SK-N-SH (cell line): Measurements from ENCODE around the gene ANKRD34B. TPM values are rescaled to one million over a fixed set of nuclear protein-coding genes. Genes with fewer than 3 reads are reported as not detected.

Experiments
- CTCF ChIA-PET: fragments of 300-600, 350-600 bp; formaldehyde crosslinking; extraction: SDS; loops from one replicate; lab custom pipeline; 2021; lab: Yijun Ruan, JAX
- POLR2A ChIA-PET: fragments of 350-600 bp; sonication (Branson Sonifier 250); formaldehyde crosslinking; extraction: SDS; loops from one replicate; lab custom pipeline; 2020; ENCODE audit warnings: antibody characterized with exemption, inconsistent platforms; lab: Yijun Ruan, JAX
- DNase-seq: peaks from one replicate; pipeline ENCODE4 v3.0.0; 2012
- H2AFZ ChIP-seq: fragments of 200-600 bp; sonication (generic); 2 replicates; pipeline ENCODE4 v1.8.1; 2016; ENCODE audit warnings: antibody characterized with exemption, mild to moderate bottlenecking, low read depth
- H3F3A ChIP-seq: fragments of 200-600 bp; sonication (generic); replicated peaks from 2 replicates; pipeline ENCODE3; 2016; ENCODE audit warnings: antibody characterized with exemption, mild to moderate bottlenecking; ENCODE audit not compliant: insufficient read depth
- H3K27ac ChIP-seq, 2 experiments: fragments of 200-500 bp in 1 of 2; fragments of 200-600 bp in 1 of 2; sonication (Bioruptor generic) in 1 of 2; sonication (generic), shearing (Covaris generic) in 1 of 2; 2 replicates each; pipeline versions ENCODE4 v1.5.1 to v1.6.1; 2014 to 2016; ENCODE audit warnings: low read depth in 2 of 2, inconsistent platforms in 1 of 2, low read length in 1 of 2, mild to moderate bottlenecking in 1 of 2, mixed read lengths in 1 of 2
- H3K27me3 ChIP-seq: fragments of 200-600 bp; sonication (generic), shearing (Covaris generic); 2 replicates; pipeline ENCODE4 v1.6.1; 2016; ENCODE audit warnings: mixed run types; ENCODE audit not compliant: insufficient read depth
- H3K36me3 ChIP-seq, 2 experiments: fragments of 200-500 bp in 1 of 2; fragments of 200-600 bp in 1 of 2; sonication (Bioruptor generic) in 1 of 2; sonication (generic) in 1 of 2; replicated peaks in 1 of 2; 2 replicates each; pipeline versions ENCODE3 to v1.5.1; 2014 to 2016; ENCODE audit warnings: low read length in 1 of 2, mild to moderate bottlenecking in 1 of 2; ENCODE audit not compliant: insufficient read depth in 2 of 2, control insufficient read depth in 1 of 2
- H3K4me1 ChIP-seq, 2 experiments: fragments of 200-500 bp in 1 of 2; fragments of 200-600 bp in 1 of 2; sonication (Bioruptor generic) in 1 of 2; sonication (generic), shearing (Covaris generic) in 1 of 2; 2 replicates each; pipeline versions ENCODE4 v1.5.1 to v1.6.1; 2014 to 2016; ENCODE audit warnings: low read depth in 1 of 2, low read length in 1 of 2, mixed run types in 1 of 2; ENCODE audit not compliant: insufficient read depth in 2 of 2, control insufficient read depth in 1 of 2
- H3K4me2 ChIP-seq: fragments of 200-600 bp; sonication (generic), shearing (Covaris generic); 2 replicates; pipeline ENCODE4 v1.6.1; 2017; ENCODE audit warnings: mixed run types
- H3K4me3 ChIP-seq, 2 experiments: fragments of 200-500 bp in 1 of 2; fragments of 200-600 bp in 1 of 2; sonication (Bioruptor generic) in 1 of 2; sonication (generic), shearing (Covaris generic) in 1 of 2; 2 replicates each; pipeline versions ENCODE4 v1.5.1 to v1.8.1; 2014 to 2016; ENCODE audit warnings: low read depth in 2 of 2, inconsistent platforms in 1 of 2, low read length in 1 of 2, mild to moderate bottlenecking in 1 of 2, mixed read lengths in 1 of 2, moderate library complexity in 1 of 2
- H3K79me2 ChIP-seq: fragments of 200-600 bp; sonication (generic); 2 replicates; pipeline ENCODE4 v1.8.1; 2017; ENCODE audit warnings: mild to moderate bottlenecking; ENCODE audit not compliant: insufficient read depth
- H3K9ac ChIP-seq: fragments of 200-600 bp; sonication (generic); 2 replicates; pipeline ENCODE4 v1.6.1; 2017; ENCODE audit warnings: mixed run types
- H3K9me2 ChIP-seq: fragments of 200-600 bp; sonication (generic); 2 replicates; pipeline ENCODE4 v1.6.1; 2017; ENCODE audit warnings: mixed run types
- H3K9me3 ChIP-seq: fragments of 200-600 bp; sonication (generic); 2 replicates; pipeline ENCODE4 v1.6.1; 2017; ENCODE audit warnings: mixed run types, mild to moderate bottlenecking, moderate library complexity
- H4K20me1 ChIP-seq: fragments of 200-600 bp; sonication (generic); 2 replicates; pipeline ENCODE4 v1.6.1; 2017; ENCODE audit warnings: mild to moderate bottlenecking, mixed run types; ENCODE audit not compliant: insufficient read depth
- CHD2 ChIP-seq: fragments of 150-350 bp; IDR thresholded peaks from 2 replicates; pipeline ENCODE4 v1.6.1; 2018; ENCODE audit warnings: low read length; ENCODE audit not compliant: partially characterized antibody
- ELF1 ChIP-seq: IDR thresholded peaks from 2 replicates; pipeline ENCODE4 v1.4.0; 2012
- FOSL2 ChIP-seq: IDR thresholded peaks from 2 replicates; pipeline ENCODE4 v1.4.0; 2012; ENCODE audit warnings: low read depth, mild to moderate bottlenecking, moderate library complexity, borderline replicate concordance
- GABPA ChIP-seq: IDR thresholded peaks from 2 replicates; pipeline ENCODE4 v1.4.0; 2012; ENCODE audit warnings: low read depth, mild to moderate bottlenecking
- GATA2 ChIP-seq: sonication (generic); formaldehyde crosslinking; IDR thresholded peaks from 2 replicates; pipeline ENCODE4 v1.5.0; 2020; ENCODE audit warnings: mild to moderate bottlenecking, missing genetic modification reagents
- IRF3 ChIP-seq: fragments of 150-350 bp; IDR thresholded peaks from 2 replicates; pipeline ENCODE4 v1.6.1; 2016; ENCODE audit warnings: mild to moderate bottlenecking, low read depth, low read length
- JUND ChIP-seq: IDR thresholded peaks from 2 replicates; pipeline ENCODE4 v1.4.0; 2012
- MEF2A ChIP-seq: IDR thresholded peaks from 2 replicates; pipeline ENCODE4 v1.4.0; 2012; ENCODE audit warnings: low read depth, borderline replicate concordance
- MXI1 ChIP-seq: IDR thresholded peaks from 2 replicates; pipeline ENCODE4 v1.6.1; 2012; ENCODE audit warnings: mild to moderate bottlenecking, low read depth, low read length, improper control_type of control experiment
- REST ChIP-seq: IDR thresholded peaks from 2 replicates; pipeline ENCODE4 v1.6.1; 2012; ENCODE audit warnings: mild to moderate bottlenecking, low read depth, low read length, moderate library complexity
- SMC3 ChIP-seq: IDR thresholded peaks from 2 replicates; pipeline ENCODE4 v1.6.1; 2012; ENCODE audit warnings: low read depth, low read length, improper control_type of control experiment
- TCF12 ChIP-seq: IDR thresholded peaks from 2 replicates; pipeline ENCODE4 v1.4.0; 2012
- USF1 ChIP-seq: IDR thresholded peaks from 2 replicates; pipeline ENCODE4 v1.4.0; 2012; ENCODE audit warnings: low read depth, borderline replicate concordance
- WGBS: methylation state at CpG from one replicate; pipeline ENCODE4 v1.1.6; 2017; ENCODE audit warnings: low lambda C conversion rate; 5-methylcytosine and 5-hydroxymethylcytosine counted together
- polyA plus RNA-seq, 3 experiments: library from polyadenylated mRNA; depleted of rRNA; stranded (reverse); fragments of >200 nt; gene quantifications; 2 replicates each; pipeline ENCODE4 v1.2.3, GENCODE V29; 2012
- TF ChIP-seq, protein P1 (sequence below): fragments of 150-350 bp; IDR thresholded peaks from 2 replicates; pipeline ENCODE4 v1.6.1; 2017; ENCODE audit warnings: antibody characterized with exemption, low read length, low read depth, borderline replicate concordance
- TF ChIP-seq, protein P2 (sequence below): IDR thresholded peaks from 2 replicates; pipeline ENCODE4 v1.4.0; 2012; ENCODE audit warnings: low read depth
- TF ChIP-seq, protein P3 (sequence below): IDR thresholded peaks from 2 replicates; pipeline ENCODE4; 2012

The ANKRD34B gene
- polyA plus RNA-seq, 1 of the 3 experiments (the other 2 are of a cell fraction) = not detected

- no peaks in the 10 kb centered on the region; a peak in 1 of 4 replicates for H3K4me1 ChIP-seq
- no peaks in the 10 kb centered on the region for H3K9me2 ChIP-seq
- H3K27ac ChIP-seq = no peak overlapping the region
- DNase-seq = no peak
- no peak for TF ChIP-seq REST
- no peak for TF ChIP-seq SMC3
- peak; percentile 77; the same call in 1 of the 2 replicates for TF ChIP-seq FOSL2
- TF ChIP-seq GATA2 (CRISPR knock-in tag) = no peak
- peak; percentile 21; the same call in 1 of the 2 replicates for TF ChIP-seq MEF2A
- peak; percentile 65 for TF ChIP-seq JUND
- no peak for TF ChIP-seq GABPA
- TF ChIP-seq, protein P1, sequence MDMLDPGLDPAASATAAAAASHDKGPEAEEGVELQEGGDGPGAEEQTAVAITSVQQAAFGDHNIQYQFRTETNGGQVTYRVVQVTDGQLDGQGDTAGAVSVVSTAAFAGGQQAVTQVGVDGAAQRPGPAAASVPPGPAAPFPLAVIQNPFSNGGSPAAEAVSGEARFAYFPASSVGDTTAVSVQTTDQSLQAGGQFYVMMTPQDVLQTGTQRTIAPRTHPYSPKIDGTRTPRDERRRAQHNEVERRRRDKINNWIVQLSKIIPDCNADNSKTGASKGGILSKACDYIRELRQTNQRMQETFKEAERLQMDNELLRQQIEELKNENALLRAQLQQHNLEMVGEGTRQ = no peak
- TF ChIP-seq USF1 = no peak
- TF ChIP-seq MXI1 = no peak
- TF ChIP-seq, protein P2, sequence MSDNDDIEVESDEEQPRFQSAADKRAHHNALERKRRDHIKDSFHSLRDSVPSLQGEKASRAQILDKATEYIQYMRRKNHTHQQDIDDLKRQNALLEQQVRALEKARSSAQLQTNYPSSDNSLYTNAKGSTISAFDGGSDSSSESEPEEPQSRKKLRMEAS = no peak
- no peak for TF ChIP-seq ELF1
- no peak for TF ChIP-seq IRF3
- no peak for TF ChIP-seq CHD2
- TF ChIP-seq TCF12 = peak; percentile 80
- TF ChIP-seq, protein P3, sequence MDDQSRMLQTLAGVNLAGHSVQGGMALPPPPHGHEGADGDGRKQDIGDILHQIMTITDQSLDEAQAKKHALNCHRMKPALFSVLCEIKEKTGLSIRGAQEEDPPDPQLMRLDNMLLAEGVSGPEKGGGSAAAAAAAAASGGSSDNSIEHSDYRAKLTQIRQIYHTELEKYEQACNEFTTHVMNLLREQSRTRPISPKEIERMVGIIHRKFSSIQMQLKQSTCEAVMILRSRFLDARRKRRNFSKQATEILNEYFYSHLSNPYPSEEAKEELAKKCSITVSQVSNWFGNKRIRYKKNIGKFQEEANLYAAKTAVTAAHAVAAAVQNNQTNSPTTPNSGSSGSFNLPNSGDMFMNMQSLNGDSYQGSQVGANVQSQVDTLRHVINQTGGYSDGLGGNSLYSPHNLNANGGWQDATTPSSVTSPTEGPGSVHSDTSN = peak; percentile 73
- TF ChIP-seq, all 33 proteins: peak for 5
- H2AFZ ChIP-seq = no peak overlapping the region
- H3K27me3 ChIP-seq = no peaks in the 10 kb centered on the region
- CTCF ChIA-PET = no interaction called here
- POLR2A ChIA-PET = no interaction called here
- H3K36me3 ChIP-seq = peaks cover 0 to 5% of the 10 kb centered on the region in 2 experiments
- H4K20me1 ChIP-seq = no peaks in the 10 kb centered on the region
- no peaks in the 10 kb centered on the region; the same call in 1 of the 2 replicates for H3K9me3 ChIP-seq
- no peak overlapping the region for H3K9ac ChIP-seq
- H3F3A ChIP-seq = peaks cover 7% of the 10 kb centered on the region
- no peak overlapping the region for H3K4me3 ChIP-seq
- H3K4me2 ChIP-seq = no peak overlapping the region
- WGBS = 2% methylated on average over 4 of the region's 4 CpGs
- no peaks in the 10 kb centered on the region for H3K79me2 ChIP-seq
Observed at GRCh38 chr5:80516826-80517225, 53.3 kb downstream of the ANKRD34B start.
